Measurements from ENCODE around the gene RTN4RL2. TPM values are rescaled to one million over a fixed set of nuclear protein-coding genes. Genes with fewer than 3 reads are reported as not detected.

RTN4RL2 gene
- total RNA-seq, 1 experiment from 2014 or later, result 4.6 TPM

- BruUV-seq (replicated peaks), result no TSS peak
Observed at GRCh38 chr11:57480409-57481137, 20.2 kb downstream of the RTN4RL2 start.

DNA sequence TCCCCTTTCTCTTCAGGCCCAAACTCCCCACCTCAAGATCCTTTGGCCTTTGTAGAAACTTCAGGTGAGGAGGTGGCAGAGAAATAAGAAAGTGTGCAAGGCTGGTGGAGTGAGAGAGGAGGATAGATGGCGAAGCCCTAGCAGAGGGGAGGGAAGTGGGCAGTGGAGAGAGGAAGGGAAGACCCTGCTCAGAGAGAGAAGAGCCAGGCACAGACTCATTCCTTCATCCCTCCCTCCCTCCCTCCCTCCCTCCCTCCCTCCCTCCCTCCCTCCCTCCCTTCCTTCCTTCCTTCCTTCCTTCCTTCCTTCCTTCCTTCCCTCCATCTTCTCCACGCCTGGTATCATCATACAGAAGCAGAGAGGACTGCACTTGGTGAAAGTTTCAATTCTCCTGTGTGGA, 21.0 kb downstream of the RTN4RL2 start:
- H3K4me1 ChIP-seq (replicated peaks; ENCODE audit: insufficient read depth), result no peaks in the 10 kb centered on the region
- intact Hi-C loops (cut with micrococcal nuclease; ENCODE audit: unreplicated experiment), result loop anchor here (5.0 kb wide), 1 partner anchor 134 kb away; no protein-coding TSS in a partner anchor
- no peaks in the 10 kb centered on the region for H3K36me3 ChIP-seq (ENCODE audit: low read depth)
- H3K4me3 ChIP-seq, result no peak overlapping the region
- H3K27me3 ChIP-seq (ENCODE audit: insufficient read depth, low read depth), result peaks cover 28% of the 10 kb centered on the region
- peaks cover 21% of the 10 kb centered on the region; the same call in 1 of the 2 replicates for H3F3A ChIP-seq (ENCODE audit: insufficient read depth, low read depth)
- H2AFZ ChIP-seq, result no peak overlapping the region
- H3K9me3 ChIP-seq (ENCODE audit: insufficient read depth, low read depth), result no peaks in the 10 kb centered on the region
- H4K20me1 ChIP-seq (ENCODE audit: insufficient read depth), result no peaks in the 10 kb centered on the region
- POLR2A ChIA-PET (ENCODE audit: unreplicated experiment), result no interaction called here
- CTCF ChIA-PET, result interaction anchor here (3.2 kb wide), 1 partner anchor 12 kb away, joined by 31 read pairs; no protein-coding TSS in a partner anchor
- H3K79me2 ChIP-seq (ENCODE audit: low read depth), result no peaks in the 10 kb centered on the region
- no peak for DNase-seq
- BruUV-seq (replicated peaks), result no TSS peak
- TF ChIP-seq CTCF (conservative IDR thresholded peaks at IDR 0.05), result no peak
- no peak for TF ChIP-seq EZH2 (IDR thresholded peaks at IDR 0.05; ENCODE audit: low read depth)
- H3K9me2 ChIP-seq (ENCODE audit: insufficient read depth), result no peaks in the 10 kb centered on the region
- no peak overlapping the region for H3K27ac ChIP-seq
- H3K4me2 ChIP-seq, result no peak overlapping the region

More at GRCh38 chr11:57480409-57481137, 20.2 kb downstream of the RTN4RL2 start:
- Histone ChIP-seq H3K9me3 (ENCODE audit: insufficient read depth, low read depth) (no peaks in the 10 kb centered on the region), H3K36me3 (ENCODE audit: low read depth) (no peaks in the 10 kb centered on the region), H3K27me3 (ENCODE audit: insufficient read depth, low read depth) (peaks cover 28% of the 10 kb centered on the region), H2AFZ (no peak overlapping the region), H3K4me3 (no peak overlapping the region), H3K4me1 (replicated peaks; ENCODE audit: insufficient read depth) (peaks cover 6% of the 10 kb centered on the region; the same call in 1 of the 2 replicates), H3K27ac (no peak overlapping the region), H3K79me2 (ENCODE audit: low read depth) (no peaks in the 10 kb centered on the region), H3F3A (ENCODE audit: insufficient read depth, low read depth) (peaks cover 21% of the 10 kb centered on the region; the same call in 1 of the 2 replicates), H3K9me2 (ENCODE audit: insufficient read depth) (no peaks in the 10 kb centered on the region), H3K4me2 (no peak overlapping the region), H4K20me1 (ENCODE audit: insufficient read depth) (no peaks in the 10 kb centered on the region)
- POLR2A ChIA-PET (ENCODE audit: unreplicated experiment), result interaction anchor here (0.5 to 0.7 kb wide), 3 partner anchors 22 to 266 kb away, joined by 3 to 8 read pairs (median 7); partner anchors contain the start of gene TNKS1BP1
- CTCF ChIA-PET, result no interaction called here
- TF ChIP-seq EZH2 (IDR thresholded peaks at IDR 0.05; ENCODE audit: low read depth), result no peak
- TF ChIP-seq CTCF (conservative IDR thresholded peaks at IDR 0.05), result peak; percentile 90
- intact Hi-C loops (cut with micrococcal nuclease; ENCODE audit: unreplicated experiment), result loop anchor here (5.0 kb wide), 1 partner anchor 133 kb away; no protein-coding TSS in a partner anchor
- DNase-seq, result peak; percentile 62 to 69

- H2AFZ ChIP-seq, result no peak overlapping the region
- no peaks in the 10 kb centered on the region for H3K9me2 ChIP-seq (ENCODE audit: insufficient read depth)
- no peak overlapping the region; the same call in 1 of the 2 replicates for H3K4me3 ChIP-seq
- peaks cover 28% of the 10 kb centered on the region for H3K27me3 ChIP-seq (ENCODE audit: insufficient read depth, low read depth)
- BruUV-seq (replicated peaks), result no TSS peak
- POLR2A ChIA-PET (ENCODE audit: unreplicated experiment), result interaction anchor here (0.7 kb wide), 1 partner anchor 20 kb away, joined by 5 read pairs; no protein-coding TSS in a partner anchor
- H3K27ac ChIP-seq, result no peak overlapping the region
- no peaks in the 10 kb centered on the region for H4K20me1 ChIP-seq (ENCODE audit: insufficient read depth)
- H3K4me1 ChIP-seq (replicated peaks; ENCODE audit: insufficient read depth), result no peaks in the 10 kb centered on the region
- peaks cover 21% of the 10 kb centered on the region; the same call in 1 of the 2 replicates for H3F3A ChIP-seq (ENCODE audit: insufficient read depth, low read depth)
- no peaks in the 10 kb centered on the region for H3K79me2 ChIP-seq (ENCODE audit: low read depth)
- no peaks in the 10 kb centered on the region for H3K36me3 ChIP-seq (ENCODE audit: low read depth)
- TF ChIP-seq CTCF (conservative IDR thresholded peaks at IDR 0.05) (no peak), EZH2 (IDR thresholded peaks at IDR 0.05; ENCODE audit: low read depth) (no peak)
- peak overlapping the region; percentile 63; the same call in 1 of the 2 replicates for H3K4me2 ChIP-seq
- no peaks in the 10 kb centered on the region for H3K9me3 ChIP-seq (ENCODE audit: insufficient read depth, low read depth)
- CTCF ChIA-PET, result interaction anchor here (1.4 to 3.2 kb wide), 2 partner anchors 11 to 24 kb away, joined by 8 to 31 read pairs; no protein-coding TSS in a partner anchor
- intact Hi-C loops (cut with micrococcal nuclease; ENCODE audit: unreplicated experiment), result loop anchor here (5.0 kb wide), 1 partner anchor 135 kb away; no protein-coding TSS in a partner anchor
- no peak for DNase-seq
Observed at GRCh38 chr11:57481915-57482781, 21.8 kb downstream of the RTN4RL2 start.

Measured in PC-9 (cell line).